Astrocyte (in vitro differentiated cells and primary cell): ENCODE measurements around the gene C1QTNF1.

Source experiments
- EZH2 ChIP-seq: IDR thresholded peaks from 2 replicates; pipeline ENCODE4 v1.6.1; 2012; ENCODE audit warnings: mild to moderate bottlenecking, low read length, inconsistent platforms; ENCODE audit not compliant: insufficient read depth
- TF ChIP-seq, protein P1 (sequence below): IDR thresholded peaks from 2 replicates; pipeline ENCODE4 v1.5.1; 2011; ENCODE audit warnings: low read depth, mild to moderate bottlenecking, inconsistent platforms, low read length, moderate library complexity; ENCODE audit not compliant: insufficient read depth

DNA sequence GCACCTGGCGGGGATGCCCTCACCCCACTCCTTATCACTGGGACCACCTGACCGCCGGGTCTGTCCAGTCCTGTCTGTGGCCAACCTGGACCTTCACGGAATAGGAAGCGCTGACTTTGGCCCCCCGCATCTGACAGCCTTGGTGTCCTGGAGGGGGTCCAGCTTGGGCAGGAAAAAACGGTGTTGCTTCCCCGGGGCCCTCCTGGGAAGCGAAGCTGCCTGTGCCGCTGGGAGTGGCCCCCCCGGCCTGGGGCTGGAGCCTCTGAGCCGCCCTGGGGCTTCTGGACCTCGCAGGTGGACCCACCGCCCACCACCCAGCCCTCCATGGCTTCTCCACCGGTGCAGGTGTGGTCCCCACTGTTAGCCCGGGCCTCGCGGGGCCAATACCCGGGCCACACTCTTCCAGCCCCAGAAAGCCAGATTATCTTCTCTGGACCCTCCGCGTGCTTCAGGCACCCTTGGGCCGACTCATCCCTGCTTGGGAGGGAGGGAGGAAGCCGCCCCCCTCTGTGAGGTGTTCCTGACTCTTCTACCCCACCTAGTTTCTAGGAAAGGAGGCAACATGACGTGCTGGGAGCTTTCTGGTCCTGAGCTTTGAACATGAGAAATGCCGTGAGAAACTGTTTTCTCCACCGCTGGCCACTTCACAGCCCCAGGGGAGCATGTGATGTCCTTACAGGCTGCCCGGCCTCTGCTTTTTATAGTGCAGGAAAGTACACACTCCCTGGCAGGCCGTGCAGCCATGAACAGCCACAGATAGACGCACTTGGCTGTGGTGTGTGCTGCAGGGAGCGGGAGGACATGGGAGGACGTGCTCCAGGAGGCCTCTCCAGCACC, 1.1 kb downstream of the C1QTNF1 start:
- TF ChIP-seq, protein P1, sequence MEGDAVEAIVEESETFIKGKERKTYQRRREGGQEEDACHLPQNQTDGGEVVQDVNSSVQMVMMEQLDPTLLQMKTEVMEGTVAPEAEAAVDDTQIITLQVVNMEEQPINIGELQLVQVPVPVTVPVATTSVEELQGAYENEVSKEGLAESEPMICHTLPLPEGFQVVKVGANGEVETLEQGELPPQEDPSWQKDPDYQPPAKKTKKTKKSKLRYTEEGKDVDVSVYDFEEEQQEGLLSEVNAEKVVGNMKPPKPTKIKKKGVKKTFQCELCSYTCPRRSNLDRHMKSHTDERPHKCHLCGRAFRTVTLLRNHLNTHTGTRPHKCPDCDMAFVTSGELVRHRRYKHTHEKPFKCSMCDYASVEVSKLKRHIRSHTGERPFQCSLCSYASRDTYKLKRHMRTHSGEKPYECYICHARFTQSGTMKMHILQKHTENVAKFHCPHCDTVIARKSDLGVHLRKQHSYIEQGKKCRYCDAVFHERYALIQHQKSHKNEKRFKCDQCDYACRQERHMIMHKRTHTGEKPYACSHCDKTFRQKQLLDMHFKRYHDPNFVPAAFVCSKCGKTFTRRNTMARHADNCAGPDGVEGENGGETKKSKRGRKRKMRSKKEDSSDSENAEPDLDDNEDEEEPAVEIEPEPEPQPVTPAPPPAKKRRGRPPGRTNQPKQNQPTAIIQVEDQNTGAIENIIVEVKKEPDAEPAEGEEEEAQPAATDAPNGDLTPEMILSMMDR, result no peak
- TF ChIP-seq EZH2, result no peak
